ENCODE measurements around the gene ELMOD1. TPM values are rescaled to one million over a fixed set of nuclear protein-coding genes. Genes with fewer than 3 reads are reported as not detected.
A peak's percentile ranks its signal among the peaks of the same experiment; 100 is the strongest.
"Not testable (repeated sequence)": the region's sequence is repeated elsewhere in the genome, so short reads cannot be mapped to it uniquely, and the experiment has no call there.

Gene ELMOD1
- total RNA-seq = under 1 TPM in 1 of 2 donors, not detected in 1; 0.22 TPM
- long read RNA-seq = 0 reads

DNA sequence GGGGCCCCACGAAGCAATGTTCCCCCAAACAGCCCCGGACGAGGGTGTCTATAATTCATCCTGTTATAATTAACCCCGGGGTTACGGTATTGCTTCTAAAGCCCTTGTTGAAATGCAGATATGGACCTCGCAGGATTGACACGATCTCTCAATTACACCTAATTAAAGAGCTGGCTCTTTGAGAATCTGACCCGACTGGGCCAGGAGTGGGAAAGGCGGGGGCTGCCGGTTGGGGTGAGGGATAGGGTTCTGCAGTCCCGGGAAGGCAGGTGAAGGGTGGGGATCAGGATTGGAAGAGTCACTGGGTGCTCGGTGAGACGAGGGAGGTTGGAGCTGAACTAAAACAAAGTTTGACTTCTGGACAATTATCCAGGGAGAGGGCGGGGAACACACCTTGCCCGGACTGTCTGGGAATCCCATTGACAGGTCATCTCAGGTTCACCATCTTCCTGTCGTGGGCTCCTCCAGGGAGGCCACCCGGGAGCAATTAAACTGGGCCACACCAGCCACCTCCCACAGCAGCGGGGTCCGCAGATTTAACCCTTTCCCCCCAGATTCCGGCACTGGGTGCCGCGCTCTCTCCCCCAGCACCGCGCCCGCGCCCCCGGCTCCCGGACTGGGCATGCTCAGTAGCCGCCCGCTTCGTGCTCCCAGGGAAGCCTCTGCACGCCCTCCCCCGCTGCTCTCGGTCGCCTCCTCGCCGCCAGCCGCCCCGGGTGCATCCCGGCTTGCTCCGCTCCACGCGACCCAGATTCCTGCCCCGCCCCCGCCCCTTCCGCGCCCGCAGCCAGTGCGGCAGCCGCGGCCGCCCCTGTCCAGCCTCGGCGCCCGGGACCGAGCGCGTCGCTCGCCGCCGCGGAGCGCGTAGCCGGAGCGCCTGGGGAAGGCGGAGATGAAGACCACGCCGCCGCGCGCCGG lies at the start of gene ELMOD1:
Gene ELMOD1 (plus strand): TSS at position 688 of the 918 bp plus-strand sequence. CDS start 27,043 bp downstream, outside the sequence.
- peak in 1 of 2 donors; percentile 35 for DNase-seq
- peak; percentile 64 for ATAC-seq
- intact Hi-C loops (cut with DNase I, micrococcal nuclease) = no loop called here

GRCh38 chr11:107545101-107545514 lies 45.8 kb upstream of the ELMOD1 start:
- intact Hi-C loops (cut with DNase I, micrococcal nuclease) = no loop called here
- DNase-seq = no peak
- ATAC-seq = no peak

GRCh38 chr11:107547961-107548360 lies 43.0 kb upstream of the ELMOD1 start:
- no peak for ATAC-seq
- intact Hi-C loops (cut with DNase I, micrococcal nuclease) = no loop called here
- DNase-seq = no peak

- peak; percentile 49 for ATAC-seq
- intact Hi-C loops (cut with DNase I, micrococcal nuclease) = no loop called here
- no peak for DNase-seq
These were observed 41.5 kb upstream of the ELMOD1 start for GRCh38 chr11:107549253-107549953.

DNA sequence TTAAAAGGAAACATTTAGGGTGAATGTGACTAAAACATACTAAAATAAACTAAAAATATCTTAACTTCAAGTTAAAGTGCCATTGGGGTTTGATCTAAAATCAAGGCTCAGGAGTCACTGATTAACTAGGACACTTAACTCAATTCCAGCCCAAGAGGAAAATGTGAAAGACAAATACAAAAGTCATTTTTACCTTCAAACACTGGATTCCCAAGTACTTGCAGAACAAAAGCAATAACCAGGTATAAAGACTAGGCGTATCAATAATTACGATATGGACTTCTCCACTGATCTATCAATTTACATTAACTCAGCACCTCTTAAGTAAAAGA lies 41.0 kb upstream of the ELMOD1 start:
- no peak for DNase-seq
- no peak for ATAC-seq
- intact Hi-C loops (cut with DNase I, micrococcal nuclease) = no loop called here

GRCh38 chr11:107550304-107550703 lies 40.6 kb upstream of the ELMOD1 start:
- intact Hi-C loops (cut with DNase I, micrococcal nuclease) = no loop called here
- DNase-seq (no peak), ATAC-seq (no peak)

- DNase-seq = no peak
- ATAC-seq = no peak
- intact Hi-C loops (cut with DNase I, micrococcal nuclease) = no loop called here
These were observed 29.3 kb upstream of the ELMOD1 start for GRCh38 chr11:107561688-107562087.

GRCh38 chr11:107562647-107563208 lies 28.2 kb upstream of the ELMOD1 start:
- intact Hi-C loops (cut with DNase I, micrococcal nuclease) = no loop called here

DNA sequence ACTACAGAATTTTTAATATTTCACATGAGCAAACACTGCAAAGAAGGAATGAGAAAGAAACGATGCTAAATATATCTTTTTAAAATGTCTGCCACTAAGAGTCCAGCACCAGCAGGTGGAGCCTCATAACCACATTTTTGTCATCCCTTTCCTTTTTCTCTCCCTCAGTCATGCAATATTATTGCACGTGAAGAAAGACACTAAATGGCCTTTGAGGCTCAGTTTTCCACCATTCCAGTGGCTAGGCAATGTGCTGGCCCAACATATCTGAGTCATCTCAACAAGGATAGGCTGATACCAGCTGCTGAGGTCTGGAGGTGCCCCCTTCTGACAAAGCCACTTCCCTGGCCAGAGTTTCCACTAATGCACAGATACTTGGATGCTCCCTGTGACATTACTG lies 27.2 kb upstream of the ELMOD1 start:
- intact Hi-C loops (cut with DNase I, micrococcal nuclease) = no loop called here
- DNase-seq = peak in 1 of 2 donors; percentile 31
- ATAC-seq = no peak

More at GRCh38 chr11:107562647-107563208, 28.2 kb upstream of the ELMOD1 start:
- ATAC-seq = no peak
- DNase-seq = no peak

- peak; percentile 58 for ATAC-seq
- intact Hi-C loops (cut with DNase I, micrococcal nuclease) = no loop called here
- no peak for DNase-seq
These were observed 26.1 kb upstream of the ELMOD1 start for GRCh38 chr11:107564877-107565218.

DNA sequence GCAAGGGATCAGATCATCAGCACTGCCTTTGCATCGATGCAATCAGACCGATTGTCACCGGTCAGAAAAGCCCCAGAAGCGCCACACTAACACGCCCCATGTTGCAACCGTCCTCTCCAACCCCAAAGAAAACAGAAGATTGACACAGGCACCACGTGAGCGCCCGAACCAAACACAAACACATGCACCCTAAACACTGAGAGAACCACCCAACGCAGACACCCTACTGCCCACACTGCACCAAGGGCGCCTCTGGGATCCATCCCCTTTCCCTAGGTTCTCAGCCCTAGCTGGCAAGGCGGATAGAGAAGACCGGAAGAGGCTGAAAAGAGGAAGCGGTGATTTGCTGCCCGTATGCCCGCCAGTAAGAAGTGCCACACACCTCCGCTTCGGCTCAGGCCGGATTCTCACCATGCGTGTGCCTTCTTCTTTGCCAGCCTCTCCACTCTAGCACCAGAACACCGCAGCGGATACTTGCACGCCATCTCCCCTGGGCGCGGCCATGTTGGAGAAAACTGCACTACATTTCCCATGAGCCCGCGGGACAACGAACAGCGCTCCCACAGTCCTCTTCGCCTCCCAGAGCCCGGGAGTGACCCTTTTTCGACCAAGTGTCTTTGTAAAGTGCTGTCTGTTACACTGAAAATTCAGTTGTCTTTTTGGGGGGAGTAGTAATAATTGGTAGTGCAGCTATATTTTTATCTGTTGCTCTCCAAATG lies 25.6 kb upstream of the ELMOD1 start, which contains the start of gene ALKBH8:
Gene ALKBH8 (minus strand): TSS at position 517 of the 719 bp plus-strand sequence. CDS start 4,842 bp downstream, outside the sequence.
- intact Hi-C loops (cut with DNase I, micrococcal nuclease) = no loop called here
- ATAC-seq = peak; percentile 97
- peak; percentile 69 to 84 for DNase-seq

GRCh38 chr11:107565955-107566501 lies 24.9 kb upstream of the ELMOD1 start:
- ATAC-seq = peak; percentile 15
- intact Hi-C loops (cut with DNase I, micrococcal nuclease); DNase-seq: not testable (repeated sequence)

GRCh38 chr11:107566569-107566968 lies 24.4 kb upstream of the ELMOD1 start:
- DNase-seq (no peak), ATAC-seq (no peak)
- intact Hi-C loops (cut with DNase I, micrococcal nuclease) = no loop called here

DNA sequence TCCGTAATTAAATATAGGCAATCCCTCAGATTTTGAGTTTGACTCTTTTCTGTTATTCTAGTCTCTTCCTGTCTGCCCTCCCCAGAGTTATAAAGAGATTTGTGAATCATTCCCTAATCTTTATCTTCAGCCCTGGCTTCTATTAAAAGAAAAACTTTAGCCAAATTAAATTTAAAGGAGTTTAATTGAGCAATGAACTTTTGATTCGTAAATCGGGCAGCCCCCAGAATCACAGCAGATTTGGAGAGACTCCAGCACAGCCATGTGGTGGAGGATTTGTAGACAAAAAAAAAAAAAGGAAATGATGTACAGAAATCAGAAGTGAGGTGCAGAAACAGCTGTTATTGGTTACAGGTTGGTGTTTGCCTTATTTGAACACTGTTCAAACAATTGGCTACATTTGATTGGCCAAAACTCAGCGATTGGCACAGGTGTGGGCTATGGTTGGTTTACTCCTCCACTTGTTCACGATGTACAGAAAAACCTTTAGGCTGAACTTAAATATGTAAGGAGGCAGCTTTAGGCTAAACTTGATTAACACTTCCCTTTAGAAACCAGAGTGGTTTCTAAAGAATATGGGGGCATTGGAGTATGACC lies 23.1 kb upstream of the ELMOD1 start:
- intact Hi-C loops (cut with DNase I, micrococcal nuclease) = no loop called here
- ATAC-seq (no peak), DNase-seq (no peak)

DNA sequence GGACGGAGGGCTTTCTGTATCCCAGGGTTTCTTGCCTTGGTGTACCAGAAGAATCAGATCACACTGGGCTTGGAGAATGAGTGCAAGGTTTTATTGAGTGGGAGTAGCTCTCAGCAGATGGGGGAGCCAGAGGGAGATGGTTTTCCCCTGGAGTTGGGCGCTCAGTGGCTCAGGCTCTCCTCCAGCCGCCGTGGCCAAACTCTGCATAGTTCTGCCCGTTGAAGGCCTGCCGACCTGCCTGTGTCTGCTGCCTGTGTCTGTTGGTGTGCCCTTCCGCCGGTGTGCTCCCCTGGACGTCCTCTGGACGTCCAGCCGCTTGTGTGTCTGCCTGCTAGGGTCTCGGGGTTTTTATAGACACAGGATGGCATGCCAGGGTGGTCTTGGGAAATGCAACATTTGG lies 20.9 kb upstream of the ELMOD1 start:
- ATAC-seq (no peak), DNase-seq (no peak)
- intact Hi-C loops (cut with DNase I, micrococcal nuclease) = loop anchor here in 1 of 2 donors (10.0 kb wide), 1 partner anchor 325 kb away; no protein-coding TSS in a partner anchor

- DNase-seq (no peak), ATAC-seq (no peak)
- intact Hi-C loops (cut with DNase I, micrococcal nuclease) = loop anchor here in 1 of 2 donors (10.0 kb wide), 1 partner anchor 321 kb away; no protein-coding TSS in a partner anchor
These were observed 17.5 kb upstream of the ELMOD1 start for GRCh38 chr11:107573438-107573837.

GRCh38 chr11:107576497-107577345 lies 14.2 kb upstream of the ELMOD1 start:
- DNase-seq = peak in 1 of 2 donors; percentile 61
- intact Hi-C loops (cut with DNase I, micrococcal nuclease) = loop anchor here in 1 of 2 donors (5.0 to 10.0 kb wide), 2 partner anchors 111 to 318 kb away; no protein-coding TSS in a partner anchor
- not testable (repeated sequence) for ATAC-seq

Data from left colon (tissue), 2 donors.